ENCODE measurements around the gene TRAPPC2L. TPM values are rescaled to one million over a fixed set of nuclear protein-coding genes. Genes with fewer than 3 reads are reported as not detected.

The TRAPPC2L gene
- polyA plus RNA-seq, 3 donors, result 38.8 to 89.3 (median 82.4) TPM

- Mint-ChIP-seq H3K27me3 (ENCODE audit: low read depth in 3 of 3) (peaks cover 0 to 2% (median 2%) of the 10 kb centered on the region in 3 donors), H3K9me3 (no peaks in the 10 kb centered on the region), H3K4me3 (no peak overlapping the region), H3K27ac (peak overlapping the region in 1 of 7 donors; percentile 18), H3K4me1 (peaks cover 20% of the 10 kb centered on the region), H3K36me3 (peaks cover 38 to 63% of the 10 kb centered on the region in 2 donors)
- Histone ChIP-seq H3K36me3 (replicated peaks in 1 of 2; ENCODE audit: control insufficient read depth in 1 of 2, insufficient read depth in 2 of 2, low read length in 2 of 2) (peaks cover 48 to 57% of the 10 kb centered on the region in 2 donors), H3K4me3 (replicated peaks in 1 of 3; ENCODE audit: low read depth in 2 of 3, low read length in 3 of 3) (no peak overlapping the region), H3K27ac (ENCODE audit: low read depth in 1 of 2, low read length in 2 of 2) (no peak overlapping the region), H2AFZ (ENCODE audit: insufficient read depth, low read depth, low read length, poor library complexity, severe bottlenecking) (no peak overlapping the region), H3K27me3 (ENCODE audit: control insufficient read depth in 2 of 2, insufficient read depth in 2 of 2, low read length in 2 of 2) (no peaks in the 10 kb centered on the region), H4K20me1 (ENCODE audit: insufficient read depth, low read length) (peaks cover 73% of the 10 kb centered on the region), H3K79me2 (ENCODE audit: insufficient read depth, low read length) (peaks cover under 1% of the 10 kb centered on the region), H3K4me2 (replicated peaks; ENCODE audit: extremely low read depth, low read length, poor library complexity, severe bottlenecking) (no peak overlapping the region), H3K4me1 (ENCODE audit: control insufficient read depth in 1 of 2, insufficient read depth in 2 of 2, low read length in 2 of 2) (peaks cover 24 to 27% of the 10 kb centered on the region in 2 donors), H3K9me3 (replicated peaks in 1 of 2; ENCODE audit: control insufficient read depth in 1 of 2, insufficient read depth in 1 of 2, low read length in 2 of 2) (no peaks in the 10 kb centered on the region), H3K9ac (ENCODE audit: insufficient read depth, low read length, poor library complexity, severe bottlenecking) (no peak overlapping the region)
- DNase-seq, result no peak
- no peak for TF ChIP-seq CTCF (IDR thresholded peaks at IDR 0.05)
- WGBS (ENCODE audit: insufficient coverage), result 88% methylated on average over 23 of the region's 40 CpGs
- intact Hi-C loops (cut with micrococcal nuclease), result no loop called here
Measured at GRCh38 chr16:88841521-88842307, 15.2 kb upstream of the TRAPPC2L start.

GRCh38 chr16:88842308-88842756, 14.6 kb upstream of the TRAPPC2L start:
- H3K27ac ChIP-seq (ENCODE audit: low read depth in 1 of 2, low read length in 2 of 2), result no peak overlapping the region
- Mint-ChIP-seq H3K27me3 (ENCODE audit: low read depth in 3 of 3) (peaks cover 0 to 3% (median 2%) of the 10 kb centered on the region in 3 donors), H3K36me3 (peaks cover 38 to 63% of the 10 kb centered on the region in 2 donors), H3K27ac (peak overlapping the region in 1 of 7 donors; percentile 57), H3K9me3 (no peaks in the 10 kb centered on the region), H3K4me1 (peaks cover 20% of the 10 kb centered on the region), H3K4me3 (no peak overlapping the region)
- H3K79me2 ChIP-seq (ENCODE audit: insufficient read depth, low read length), result peaks cover 2% of the 10 kb centered on the region
- H3K27me3 ChIP-seq (ENCODE audit: control insufficient read depth in 2 of 2, insufficient read depth in 2 of 2, low read length in 2 of 2), result no peaks in the 10 kb centered on the region
- peaks cover 48 to 57% of the 10 kb centered on the region in 2 donors for H3K36me3 ChIP-seq (replicated peaks in 1 of 2; ENCODE audit: control insufficient read depth in 1 of 2, insufficient read depth in 2 of 2, low read length in 2 of 2)
- TF ChIP-seq CTCF (IDR thresholded peaks at IDR 0.05), result no peak
- 100% methylated on average over 3 of the region's 15 CpGs for WGBS (ENCODE audit: insufficient coverage)
- H3K4me1 ChIP-seq (ENCODE audit: control insufficient read depth in 1 of 2, insufficient read depth in 2 of 2, low read length in 2 of 2), result peaks cover 24 to 27% of the 10 kb centered on the region in 2 donors
- intact Hi-C loops (cut with micrococcal nuclease), result no loop called here
- no peaks in the 10 kb centered on the region for H3K9me3 ChIP-seq (replicated peaks in 1 of 2; ENCODE audit: control insufficient read depth in 1 of 2, insufficient read depth in 1 of 2, low read length in 2 of 2)
- no peak overlapping the region for H2AFZ ChIP-seq (ENCODE audit: insufficient read depth, low read depth, low read length, poor library complexity, severe bottlenecking)
- no peak overlapping the region for H3K9ac ChIP-seq (ENCODE audit: insufficient read depth, low read length, poor library complexity, severe bottlenecking)
- DNase-seq, result no peak
- peaks cover 79% of the 10 kb centered on the region for H4K20me1 ChIP-seq (ENCODE audit: insufficient read depth, low read length)
- H3K4me3 ChIP-seq (replicated peaks in 1 of 3; ENCODE audit: low read depth in 2 of 3, low read length in 3 of 3), result no peak overlapping the region
- H3K4me2 ChIP-seq (replicated peaks; ENCODE audit: extremely low read depth, low read length, poor library complexity, severe bottlenecking), result no peak overlapping the region
